HUDEP-2 (cell line): ENCODE results near the gene TMEM8B.

ENCODE experiments used
- DNase-seq, 76 experiments: peaks; one replicate each; lab custom pipeline; 2025; ENCODE audit not compliant: unreplicated experiment in 76 of 76; lab: John Stamatoyannopoulos, UW

Gene TMEM8B, protein sequence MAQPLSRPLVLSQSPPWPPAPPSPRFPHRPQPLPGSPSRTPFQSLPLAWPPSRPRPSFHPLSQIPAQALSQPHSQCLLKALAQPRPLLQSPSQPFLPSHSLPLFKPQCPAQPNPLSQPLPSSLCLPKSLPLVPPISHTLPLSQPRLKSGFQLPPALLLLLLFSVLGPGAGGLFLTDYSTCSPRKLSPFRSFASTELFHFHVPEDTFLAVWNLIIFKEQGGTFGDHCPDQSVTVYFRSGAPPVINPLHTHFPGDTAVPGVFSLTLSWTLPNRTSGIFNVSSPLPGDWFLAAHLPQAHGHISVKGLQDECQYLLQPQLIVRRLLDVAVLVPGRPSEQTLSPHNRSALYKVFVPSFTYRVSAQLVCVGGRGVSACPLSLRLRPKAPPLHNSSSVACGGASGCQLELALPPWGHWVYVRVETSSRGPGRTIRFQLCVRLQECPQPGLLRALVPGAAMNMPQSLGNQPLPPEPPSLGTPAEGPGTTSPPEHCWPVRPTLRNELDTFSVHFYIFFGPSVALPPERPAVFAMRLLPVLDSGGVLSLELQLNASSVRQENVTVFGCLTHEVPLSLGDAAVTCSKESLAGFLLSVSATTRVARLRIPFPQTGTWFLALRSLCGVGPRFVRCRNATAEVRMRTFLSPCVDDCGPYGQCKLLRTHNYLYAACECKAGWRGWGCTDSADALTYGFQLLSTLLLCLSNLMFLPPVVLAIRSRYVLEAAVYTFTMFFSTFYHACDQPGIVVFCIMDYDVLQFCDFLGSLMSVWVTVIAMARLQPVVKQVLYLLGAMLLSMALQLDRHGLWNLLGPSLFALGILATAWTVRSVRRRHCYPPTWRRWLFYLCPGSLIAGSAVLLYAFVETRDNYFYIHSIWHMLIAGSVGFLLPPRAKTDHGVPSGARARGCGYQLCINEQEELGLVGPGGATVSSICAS

GRCh38 chr9:35829084-35829763, at the start of gene TMEM8B:
Gene TMEM8B, plus strand, starts transcription at chr9:35829228. Its CDS starts 220 bp downstream, at chr9:35829448.
- DNase-seq = peak in 75 of 76 experiments; percentile 11 to 95 (median 80)

DNA sequence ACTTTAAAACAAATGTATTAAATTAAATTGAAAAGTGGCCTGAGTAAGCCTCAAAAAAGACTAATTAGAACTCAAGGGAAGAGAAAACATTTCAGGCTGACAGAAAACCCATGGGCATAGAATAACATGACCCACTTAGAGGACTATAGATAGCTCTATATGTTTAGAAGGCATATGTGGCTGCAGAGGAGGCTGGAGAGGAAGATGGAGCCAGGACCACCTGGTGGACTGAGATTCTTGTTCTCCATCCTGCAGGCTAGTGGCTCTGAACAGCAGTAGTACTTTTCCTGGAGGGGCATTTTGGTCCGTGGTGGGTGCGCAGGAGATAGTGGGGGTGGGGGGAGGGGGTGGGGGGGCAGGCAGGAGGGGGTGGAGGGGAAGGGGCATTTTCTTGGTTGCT, 48.0 kb upstream of the TMEM8B start:
- DNase-seq = no peak

DNA sequence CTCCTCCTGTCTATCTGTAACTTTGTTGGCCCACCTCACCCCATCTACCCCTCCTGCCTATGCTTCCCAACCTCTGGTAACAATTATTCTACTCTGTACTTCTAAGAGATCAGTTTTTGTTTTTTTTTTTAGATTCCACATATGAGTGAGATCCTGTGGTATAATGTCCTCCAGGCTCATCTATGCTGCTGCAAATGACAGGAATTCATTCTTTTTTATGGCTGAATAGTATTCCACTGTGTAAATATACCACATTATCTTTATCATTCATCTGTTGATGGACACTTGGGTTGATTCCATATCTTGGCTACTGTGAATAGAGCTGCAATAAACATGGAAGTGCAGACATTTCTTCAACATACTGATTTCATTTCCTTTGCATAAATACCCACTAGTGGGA, 45.6 kb upstream of the TMEM8B start:
- DNase-seq = no peak

GRCh38 chr9:35789541-35789940, 39.5 kb upstream of the TMEM8B start:
- DNase-seq = no peak

GRCh38 chr9:35790025-35790384, 39.0 kb upstream of the TMEM8B start:
- DNase-seq = no peak

- DNase-seq = peak in 51 of 76 experiments; percentile 1 to 64 (median 30)
Observed at GRCh38 chr9:35790385-35791296, 38.4 kb upstream of the TMEM8B start.

DNA sequence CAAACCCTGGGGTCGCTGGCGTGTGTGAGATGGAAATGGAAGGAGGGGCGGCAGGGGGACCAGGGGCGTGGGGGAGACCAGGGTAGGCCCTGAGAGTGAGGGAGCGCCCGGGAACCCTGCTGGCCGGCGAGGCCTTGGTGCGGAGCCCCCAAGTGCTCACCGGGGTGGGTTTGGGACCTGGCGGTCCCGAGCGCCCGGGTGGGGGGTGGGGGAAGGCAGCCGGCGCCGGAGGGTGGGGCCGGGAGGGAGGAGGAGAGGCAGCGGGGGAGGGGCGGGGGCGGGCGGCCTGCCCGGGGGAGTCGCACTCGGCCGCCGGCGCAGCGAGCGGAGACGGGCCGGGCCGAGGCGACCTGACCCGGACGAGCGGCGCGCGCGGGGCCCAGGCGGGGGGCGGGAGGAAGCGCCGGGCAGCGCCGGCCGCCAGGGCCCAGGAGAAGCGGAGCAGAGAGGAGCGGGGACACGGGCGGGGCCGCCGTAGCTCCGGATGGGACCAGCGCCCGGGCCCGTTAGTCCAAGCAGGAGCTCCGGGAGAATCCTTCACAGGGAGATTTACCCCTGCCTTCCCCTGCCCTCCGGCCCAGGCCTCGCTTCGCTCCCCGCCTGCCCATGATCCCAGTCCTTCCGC, 37.6 kb upstream of the TMEM8B start, which contains the start of gene NPR2:
NPR2 (plus strand) TSS at position 295 of the 625 bp plus-strand sequence. CDS start 818 bp downstream, outside the sequence.
- no peak for DNase-seq

DNA sequence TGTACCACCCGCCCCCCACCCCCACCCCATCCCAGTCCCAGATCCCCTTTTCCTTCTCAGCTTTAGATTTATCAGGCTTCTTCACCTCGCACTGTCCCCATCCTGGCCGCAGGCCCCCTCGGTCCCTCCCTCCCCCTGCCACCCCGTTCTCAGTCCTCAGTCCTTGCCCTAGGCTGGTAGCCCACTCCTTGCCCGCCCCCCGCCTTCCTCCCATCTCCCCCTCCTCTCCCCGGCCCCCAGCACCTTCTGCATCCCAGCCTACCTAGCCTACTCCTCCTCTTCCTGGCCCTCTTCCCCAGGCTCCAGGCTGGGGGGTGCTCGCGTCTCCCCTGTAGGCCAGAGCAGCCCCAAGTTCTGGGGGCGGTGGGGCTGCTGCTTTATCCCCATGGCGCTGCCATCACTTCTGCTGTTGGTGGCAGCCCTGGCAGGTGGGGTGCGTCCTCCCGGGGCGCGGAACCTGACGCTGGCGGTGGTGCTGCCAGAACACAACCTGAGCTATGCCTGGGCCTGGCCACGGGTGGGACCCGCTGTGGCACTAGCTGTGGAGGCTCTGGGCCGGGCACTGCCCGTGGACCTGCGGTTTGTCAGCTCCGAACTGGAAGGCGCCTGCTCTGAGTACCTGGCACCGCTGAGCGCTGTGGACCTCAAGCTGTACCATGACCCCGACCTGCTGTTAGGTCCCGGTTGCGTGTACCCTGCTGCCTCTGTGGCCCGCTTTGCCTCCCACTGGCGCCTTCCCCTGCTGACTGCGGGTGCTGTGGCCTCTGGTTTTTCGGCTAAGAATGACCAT, 36.8 kb upstream of the TMEM8B start:
- no peak for DNase-seq

DNA sequence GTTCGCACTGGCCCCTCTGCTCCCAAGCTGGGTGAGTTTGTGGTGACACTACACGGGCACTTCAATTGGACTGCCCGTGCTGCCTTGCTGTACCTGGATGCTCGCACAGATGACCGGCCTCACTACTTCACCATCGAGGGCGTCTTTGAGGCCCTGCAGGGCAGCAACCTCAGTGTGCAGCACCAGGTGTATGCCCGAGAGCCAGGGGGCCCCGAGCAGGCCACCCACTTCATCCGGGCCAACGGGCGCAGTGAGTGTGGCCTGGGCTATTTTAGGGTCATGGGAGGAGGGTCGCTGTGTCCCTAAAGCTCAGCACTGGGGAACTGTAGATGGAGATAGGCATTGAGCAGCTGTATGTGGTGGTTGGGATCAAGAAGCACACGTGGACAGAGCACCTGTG, 36.2 kb upstream of the TMEM8B start:
- DNase-seq = no peak

GRCh38 chr9:35793461-35793860, 35.6 kb upstream of the TMEM8B start:
- DNase-seq = no peak

- DNase-seq = no peak
Observed at GRCh38 chr9:35795695-35796094, 33.3 kb upstream of the TMEM8B start.

DNA sequence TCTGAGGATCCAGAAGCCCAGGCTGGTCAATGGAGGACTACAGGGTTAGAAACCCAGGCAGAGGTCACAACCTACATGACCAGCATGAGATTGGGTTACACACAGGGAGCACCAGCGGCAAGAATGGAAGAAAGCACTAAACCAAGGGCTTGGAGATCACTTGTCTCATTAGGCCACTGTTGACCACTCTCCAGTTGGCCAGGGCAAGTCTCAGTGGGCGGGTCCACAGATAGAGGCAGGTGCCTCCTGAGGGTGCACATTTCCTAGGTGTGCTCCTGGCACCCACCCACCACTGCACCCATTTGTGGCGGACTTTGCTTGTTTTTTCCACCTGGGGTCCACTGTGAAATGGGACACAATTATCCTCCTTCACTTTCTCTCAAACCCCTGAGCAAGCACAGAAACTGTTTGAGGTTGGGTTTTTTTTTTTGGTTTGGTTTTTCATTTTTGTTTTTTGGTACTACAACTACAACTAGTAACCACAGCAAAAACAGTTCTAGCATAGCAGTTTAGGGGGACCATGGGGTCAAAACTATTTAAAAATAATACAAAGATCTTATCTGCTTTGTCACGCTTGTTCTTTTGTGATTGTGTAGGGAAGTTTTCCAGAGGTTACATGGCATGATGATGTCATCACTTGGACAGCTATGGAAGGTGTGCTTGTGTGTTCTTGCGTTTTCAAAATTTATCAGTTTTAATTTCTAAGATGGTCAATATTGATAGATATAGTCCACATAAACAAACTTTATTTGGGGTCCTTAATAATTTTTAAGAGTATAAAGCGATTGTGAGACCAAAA, 31.5 kb upstream of the TMEM8B start:
- no peak for DNase-seq

- peak in 5 of 76 experiments; percentile 1 to 40 (median 6) for DNase-seq
Observed at GRCh38 chr9:35798658-35799374, 30.2 kb upstream of the TMEM8B start.

GRCh38 chr9:35800530-35800929, 28.5 kb upstream of the TMEM8B start:
- DNase-seq = no peak

DNA sequence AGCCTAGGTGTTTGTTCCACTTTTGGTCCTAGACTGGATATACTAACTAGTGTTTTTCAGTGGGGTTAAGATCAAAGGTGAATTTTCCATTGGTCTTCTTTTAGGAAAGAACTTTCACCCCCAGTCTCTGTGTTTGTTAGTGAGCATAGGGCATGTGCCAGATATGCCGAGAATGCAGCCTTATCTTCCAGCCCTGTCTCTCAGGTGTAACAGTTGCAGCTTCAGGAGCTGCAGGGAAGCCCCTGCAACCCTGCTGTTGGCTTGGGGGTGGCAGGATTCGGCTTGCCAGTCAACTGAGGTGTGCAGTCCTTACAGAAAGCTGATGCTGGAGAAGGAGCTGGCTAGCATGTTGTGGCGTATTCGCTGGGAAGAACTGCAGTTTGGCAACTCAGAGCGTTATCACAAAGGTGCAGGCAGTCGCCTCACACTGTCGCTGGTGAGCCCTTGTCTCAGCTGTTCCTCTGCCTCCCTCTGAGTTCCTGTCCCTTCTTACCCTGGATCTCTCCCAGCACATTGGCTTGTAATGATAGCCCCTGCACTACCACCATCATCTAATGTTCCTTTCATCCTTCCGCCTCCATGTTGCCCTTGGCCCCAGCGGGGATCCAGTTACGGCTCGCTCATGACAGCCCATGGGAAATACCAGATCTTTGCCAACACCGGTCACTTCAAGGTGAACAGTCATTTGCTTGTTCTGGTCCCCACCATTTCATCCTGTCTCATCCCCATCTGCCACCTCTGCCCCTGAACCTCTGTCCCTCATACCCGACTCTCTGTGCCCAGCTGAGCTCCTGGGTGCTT, 27.5 kb upstream of the TMEM8B start:
- no peak for DNase-seq

GRCh38 chr9:35806101-35806500, 22.9 kb upstream of the TMEM8B start:
- DNase-seq = no peak
